Activated B cell treated with CpG ODN at 0.5 μM for 24 hours (primary cell): ENCODE measurements around the gene AUTS2. TPM values are rescaled to one million over a fixed set of nuclear protein-coding genes. Genes with fewer than 3 reads are reported as not detected.
A peak's percentile ranks its signal among the peaks of the same experiment; 100 is the strongest.

Experiments used
- ATAC-seq: fragments of 200-7000 bp; cut with Tn5 transposase; one replicate; pipeline ENCODE4 v1.10.0; 2021; ENCODE audit warnings: low read depth, mild to moderate bottlenecking, moderate library complexity
- CTCF ChIA-PET: fragments of 350-600 bp; sonication (Branson Sonifier 250); formaldehyde crosslinking; loops from one replicate; lab custom pipeline; 2021; ENCODE audit warnings: antibody characterized with exemption; lab: Charles Lee
- POLR2A ChIA-PET: fragments of 350-600 bp; sonication (Branson Sonifier 250); formaldehyde crosslinking; loops from one replicate; lab custom pipeline; 2021; ENCODE audit warnings: antibody characterized with exemption; lab: Charles Lee
- DNase-seq: peaks from one replicate; pipeline ENCODE4 v3.0.0; 2022
- H3K27ac Mint-ChIP-seq: one replicate; pipeline ENCODE4 v1.8.0; 2020; ENCODE audit warnings: mixed read lengths
- H3K27me3 Mint-ChIP-seq: one replicate; pipeline ENCODE4 v1.8.0; 2021; ENCODE audit warnings: mixed read lengths
- H3K36me3 Mint-ChIP-seq: one replicate; pipeline ENCODE4 v1.8.0; 2021; ENCODE audit warnings: low read depth, mixed read lengths
- H3K4me1 Mint-ChIP-seq: one replicate; pipeline ENCODE4 v1.8.0; 2021; ENCODE audit warnings: mixed read lengths
- H3K4me3 Mint-ChIP-seq: one replicate; pipeline ENCODE4 v1.8.0; 2020; ENCODE audit warnings: mild to moderate bottlenecking, mixed read lengths
- H3K9me3 Mint-ChIP-seq: one replicate; pipeline ENCODE4 v1.8.0; 2020; ENCODE audit warnings: mixed read lengths
- CTCF ChIP-seq: fragments of 200-600 bp; IDR thresholded peaks from one replicate; pipeline ENCODE4 v1.8.0; 2022; ENCODE audit warnings: antibody characterized with exemption, mild to moderate bottlenecking
- intact Hi-C: fragments of 100-400 bp; cut with micrococcal nuclease; formaldehyde crosslinking; loops from one replicate; pipeline ENCODE4 v1.15.1; 2024
- total RNA-seq: library from RNA; stranded (reverse); gene quantifications from 2 replicates; pipeline ENCODE4 v1.2.3, GENCODE V29; 2022

Gene AUTS2
- total RNA-seq, 1 donor from 2014 or later: 15.9 TPM

- Mint-ChIP-seq H3K4me3 (no peak overlapping the region), H3K27ac (no peak overlapping the region), H3K36me3 (no peaks in the 10 kb centered on the region), H3K27me3 (peaks cover 17% of the 10 kb centered on the region), H3K9me3 (no peaks in the 10 kb centered on the region), H3K4me1 (peaks cover 13% of the 10 kb centered on the region)
- peak; percentile 61 for ATAC-seq
- DNase-seq: peak; percentile 42
- TF ChIP-seq CTCF: peak; percentile 46
- ChIA-PET CTCF (interaction anchor here (0.9 to 2.1 kb wide), 3 partner anchors 25 to 906 kb away, joined by 3 to 17 read pairs (median 9); no protein-coding TSS in a partner anchor), POLR2A (no interaction called here)
- intact Hi-C loops: loop anchor here (1.0 kb wide), 1 partner anchor 904 kb away; no protein-coding TSS in a partner anchor
Measured at GRCh38 chr7:70829221-70830059, 1231.2 kb downstream of the AUTS2 start.

GRCh38 chr7:70830060-70830395, 1231.8 kb downstream of the AUTS2 start:
- DNase-seq (no peak), ATAC-seq (no peak)
- Mint-ChIP-seq H3K36me3 (no peaks in the 10 kb centered on the region), H3K27me3 (peaks cover 17% of the 10 kb centered on the region), H3K4me3 (no peak overlapping the region), H3K4me1 (peaks cover 13% of the 10 kb centered on the region), H3K9me3 (no peaks in the 10 kb centered on the region), H3K27ac (no peak overlapping the region)
- intact Hi-C loops: no loop called here
- ChIA-PET CTCF (interaction anchor here (1.6 to 2.1 kb wide), 2 partner anchors 903 to 906 kb away, joined by 9 to 17 read pairs; no protein-coding TSS in a partner anchor), POLR2A (no interaction called here)
- TF ChIP-seq CTCF: no peak

GRCh38 chr7:70830426-70830825, 1232.2 kb downstream of the AUTS2 start:
- no peak for TF ChIP-seq CTCF
- intact Hi-C loops: no loop called here
- DNase-seq (no peak), ATAC-seq (no peak)
- CTCF ChIA-PET: interaction anchor here (2.1 kb wide), 1 partner anchor 902 kb away, joined by 17 read pairs; no protein-coding TSS in a partner anchor
- Mint-ChIP-seq H3K9me3 (no peaks in the 10 kb centered on the region), H3K27me3 (peaks cover 17% of the 10 kb centered on the region), H3K4me1 (peaks cover 13% of the 10 kb centered on the region), H3K36me3 (no peaks in the 10 kb centered on the region), H3K27ac (no peak overlapping the region), H3K4me3 (no peak overlapping the region)
- POLR2A ChIA-PET: no interaction called here

DNA sequence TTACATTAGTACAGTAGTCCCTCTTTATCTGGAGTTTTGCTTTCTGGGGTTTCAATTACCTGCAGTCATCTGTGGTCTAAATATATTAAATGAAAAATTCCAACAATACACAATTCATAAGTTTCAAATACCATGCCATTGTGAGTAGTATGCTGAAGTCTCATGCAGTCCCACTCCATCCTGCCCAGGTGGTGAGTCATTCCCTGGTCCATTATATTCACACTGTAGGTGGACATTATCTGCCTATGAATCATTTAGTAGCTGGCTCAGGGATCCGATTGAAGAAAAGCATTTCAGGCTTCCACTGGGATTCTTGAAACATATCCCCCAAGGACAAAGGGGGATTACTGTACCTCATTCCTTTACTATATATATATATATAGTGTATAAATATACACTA, 1235.5 kb downstream of the AUTS2 start:
- POLR2A ChIA-PET: no interaction called here
- CTCF ChIA-PET: no interaction called here
- intact Hi-C loops: no loop called here
- DNase-seq: no peak
- peaks cover 19% of the 10 kb centered on the region for H3K27me3 Mint-ChIP-seq
- TF ChIP-seq CTCF: no peak
- H3K4me3 Mint-ChIP-seq: no peak overlapping the region
- no peaks in the 10 kb centered on the region for H3K9me3 Mint-ChIP-seq
- H3K4me1 Mint-ChIP-seq: peaks cover 13% of the 10 kb centered on the region
- no peak overlapping the region for H3K27ac Mint-ChIP-seq
- H3K36me3 Mint-ChIP-seq: no peaks in the 10 kb centered on the region
- no peak for ATAC-seq

GRCh38 chr7:70834424-70834823, 1236.1 kb downstream of the AUTS2 start:
- no peak for ATAC-seq
- Mint-ChIP-seq H3K36me3 (no peaks in the 10 kb centered on the region), H3K4me3 (no peak overlapping the region), H3K4me1 (peaks cover 8% of the 10 kb centered on the region), H3K27ac (no peak overlapping the region), H3K27me3 (peaks cover 13% of the 10 kb centered on the region), H3K9me3 (no peaks in the 10 kb centered on the region)
- ChIA-PET POLR2A (no interaction called here), CTCF (no interaction called here)
- intact Hi-C loops: no loop called here
- TF ChIP-seq CTCF: no peak
- DNase-seq: no peak
